GM12878 (cell line): ENCODE data around the gene SLC18A3. TPM values are rescaled to one million over a fixed set of nuclear protein-coding genes. Genes with fewer than 3 reads are reported as not detected.

ENCODE experiments used
- ATAC-seq: fragments of 200-7000 bp; cut with Tn5 transposase; 3 replicates; pipeline ENCODE4 v1.9.1; 2020; ENCODE audit warnings: mild to moderate bottlenecking, moderate library complexity
- BruUV-seq: library from RNA; stranded (reverse); fragments of 400-500 nt; replicated peaks from 2 replicates; lab custom pipeline; 2021; lab: Mats Ljungman, UMichigan
- CTCF ChIA-PET: fragments of 300-600 bp; sonication (Branson Sonifier 250); formaldehyde crosslinking; extraction: SDS; loops from one replicate; lab custom pipeline; 2021; ENCODE audit warnings: inconsistent platforms; lab: Yijun Ruan, JAX
- POLR2A ChIA-PET: fragments of 350-600 bp; formaldehyde crosslinking; extraction: SDS; loops from one replicate; lab custom pipeline; 2021; ENCODE audit warnings: inconsistent platforms; lab: Charles Lee
- RAD21 ChIA-PET: fragments of 300-600 bp; sonication (Branson Sonifier 250); formaldehyde crosslinking; loops from one replicate; lab custom pipeline; 2023; ENCODE audit warnings: antibody characterized with exemption; ENCODE audit not compliant: unreplicated experiment; lab: Charles Lee
- SMC1A ChIA-PET: fragments of 300-600 bp; sonication (Branson Sonifier 250); formaldehyde crosslinking; loops from one replicate; lab custom pipeline; 2023; ENCODE audit not compliant: unreplicated experiment, uncharacterized antibody; lab: Charles Lee
- DNase-seq: peaks from one replicate; pipeline ENCODE4 v3.0.0-alpha.2; 2011; ENCODE audit warnings: low read depth, low spot score
- FAIRE-seq: peaks from 3 replicates; lab custom pipeline; 2011; peaks lifted over from hg19 to GRCh38; lab: Jason Lieb, UNC
- H2AFZ ChIP-seq: 2 replicates; pipeline ENCODE4 v1.6.0; 2011; ENCODE audit warnings: low read depth, low read length, control low read depth; ENCODE audit not compliant: control insufficient read depth
- H3K27ac ChIP-seq: 2 replicates; pipeline ENCODE4 v1.5.1; 2011; ENCODE audit warnings: control low read depth; ENCODE audit not compliant: control insufficient read depth, insufficient read depth
- H3K27me3 ChIP-seq, 2 experiments: replicated peaks in 1 of 2; 2 replicates each; pipeline versions ENCODE4 v1.6.0 to v1.6.1; 2011; ENCODE audit warnings: low read length in 1 of 2; ENCODE audit not compliant: control insufficient read depth in 2 of 2, insufficient read depth in 2 of 2
- H3K36me3 ChIP-seq, 2 experiments: 2 replicates each; pipeline ENCODE4 v1.5.1; 2011; ENCODE audit warnings: low read length in 1 of 2; ENCODE audit not compliant: control insufficient read depth in 2 of 2, insufficient read depth in 2 of 2
- H3K4me1 ChIP-seq: 2 replicates; pipeline ENCODE4 v1.6.1; 2011; ENCODE audit warnings: mild to moderate bottlenecking, low read length, moderate library complexity, mixed read lengths; ENCODE audit not compliant: control insufficient read depth, insufficient read depth
- H3K4me2 ChIP-seq: 2 replicates; pipeline ENCODE4 v1.6.0; 2011; ENCODE audit warnings: control low read depth; ENCODE audit not compliant: control insufficient read depth, insufficient read depth
- H3K4me3 ChIP-seq: fragments of 200-600 bp; sonication (generic); 2 replicates; pipeline ENCODE4 v1.5.1; 2016
- H3K79me2 ChIP-seq: 2 replicates; pipeline ENCODE4 v1.6.0; 2011; ENCODE audit warnings: low read length; ENCODE audit not compliant: control insufficient read depth, insufficient read depth
- H3K9ac ChIP-seq: 2 replicates; pipeline ENCODE4 v1.8.0; 2011; ENCODE audit warnings: low read length, control low read depth, mixed read lengths; ENCODE audit not compliant: control insufficient read depth, insufficient read depth
- H3K9me3 ChIP-seq: replicated peaks from 3 replicates; pipeline ENCODE4 v1.5.1; 2011; ENCODE audit warnings: mild to moderate bottlenecking, low read length; ENCODE audit not compliant: control insufficient read depth, insufficient read depth
- H4K20me1 ChIP-seq: 2 replicates; pipeline ENCODE4 v1.6.0; 2011; ENCODE audit not compliant: control insufficient read depth, insufficient read depth
- ASH2L ChIP-seq: fragments of 300-600, 200-600 bp; sonication (generic); IDR thresholded peaks from 2 replicates; pipeline ENCODE4 v1.6.1; 2017; ENCODE audit warnings: low read depth, mild to moderate bottlenecking, borderline replicate concordance
- BCL11A ChIP-seq: IDR thresholded peaks from 2 replicates; pipeline ENCODE4 v1.6.1; 2011; ENCODE audit warnings: low read depth, low read length
- CBX5 ChIP-seq: sonication (generic); IDR thresholded peaks from 2 replicates; pipeline ENCODE4 v1.6.1; 2016; ENCODE audit warnings: low read depth, moderate library complexity, mild to moderate bottlenecking, inconsistent platforms
- CHD4 ChIP-seq: fragments of 200-600 bp; sonication (generic); IDR thresholded peaks from 2 replicates; pipeline ENCODE4 v1.6.1; 2016; ENCODE audit warnings: mild to moderate bottlenecking
- GATAD2B ChIP-seq: fragments of 450-650 bp; conservative IDR thresholded peaks from 2 replicates; pipeline ENCODE4 v1.6.1; 2017; ENCODE audit warnings: low read depth, mild to moderate bottlenecking, moderate library complexity
- MTA3 ChIP-seq: IDR thresholded peaks from 2 replicates; pipeline ENCODE4 v1.6.1; 2012; ENCODE audit warnings: low read length, inconsistent platforms, borderline replicate concordance
- POLR2AphosphoS5 ChIP-seq: IDR thresholded peaks from 2 replicates; pipeline ENCODE4 v1.6.1; 2011; ENCODE audit warnings: mild to moderate bottlenecking, low read length, inconsistent platforms
- RAD51 ChIP-seq: fragments of 450-650 bp; IDR thresholded peaks from 2 replicates; pipeline ENCODE4 v1.6.1; 2016; ENCODE audit warnings: moderate library complexity, mild to moderate bottlenecking, inconsistent platforms
- ZBED1 ChIP-seq: IDR thresholded peaks from 2 replicates; pipeline ENCODE4 v1.6.1; 2016; ENCODE audit warnings: borderline replicate concordance
- ZNF217 ChIP-seq: fragments of 450-650 bp; IDR thresholded peaks from 2 replicates; pipeline ENCODE4 v1.6.1; 2017; ENCODE audit warnings: antibody characterized with exemption, mild to moderate bottlenecking
- WGBS: methylation state at CpG from one replicate; pipeline ENCODE4 v1.1.6; 2016; ENCODE audit warnings: low lambda C conversion rate; ENCODE audit not compliant: insufficient replicate concordance, insufficient coverage; ENCODE audit errors: missing lambda C conversion rate; 5-methylcytosine and 5-hydroxymethylcytosine counted together
- in situ Hi-C: fragments of 300-500 bp; cut with MboI; formaldehyde crosslinking; loops from 9 replicates; pipeline ENCODE4 v1.14.3; 2018; ENCODE audit warnings: mixed read lengths
- intact Hi-C: fragments of 100-400 bp; cut with micrococcal nuclease; formaldehyde crosslinking; loops from one replicate; pipeline ENCODE4 v1.14.2; 2022; ENCODE audit not compliant: unreplicated experiment
- polyA plus RNA-seq, 11 experiments: library from polyadenylated mRNA; depleted of rRNA in 4 of 11; unstranded in 6 of 11; stranded (reverse) in 5 of 11; fragments of >200 nt; fragmentation: Nextera tagmentation in 4 of 11; fragmentation: Illumina TruSeq in 1 of 11; extraction: Ambion mirVana in 4 of 11; extraction: Trizol in 1 of 11; gene quantifications; 1 replicate in 1 of 11; 2 replicates in 10 of 11; pipeline versions ENCODE4 v1.2.1 to v1.2.3, GENCODE V29; 2011 to 2016; ENCODE audit warnings: inconsistent platforms in 2 of 11, missing spikeins in 2 of 11, low read depth in 1 of 11
- total RNA-seq, 4 experiments: library from RNA; depleted of rRNA in 3 of 4; stranded (reverse); fragments of >200 nt in 3 of 4; fragmentation: Illumina TruSeq in 1 of 4; extraction: Trizol in 1 of 4; gene quantifications; 2 replicates each; pipeline versions ENCODE4 v1.2.1 to v1.2.3, GENCODE V29; 2013 to 2021
- TF ChIP-seq, protein P1 (sequence below): fragments of 450-650 bp; IDR thresholded peaks from 2 replicates; pipeline ENCODE4 v1.6.1; 2017; ENCODE audit warnings: mild to moderate bottlenecking, moderate library complexity

SLC18A3 gene
- total and polyA plus RNA-seq, 10 of the 15 experiments (the other 5 are each of a cell fraction or from before 2014, with no cell fraction given) = not detected

DNA sequence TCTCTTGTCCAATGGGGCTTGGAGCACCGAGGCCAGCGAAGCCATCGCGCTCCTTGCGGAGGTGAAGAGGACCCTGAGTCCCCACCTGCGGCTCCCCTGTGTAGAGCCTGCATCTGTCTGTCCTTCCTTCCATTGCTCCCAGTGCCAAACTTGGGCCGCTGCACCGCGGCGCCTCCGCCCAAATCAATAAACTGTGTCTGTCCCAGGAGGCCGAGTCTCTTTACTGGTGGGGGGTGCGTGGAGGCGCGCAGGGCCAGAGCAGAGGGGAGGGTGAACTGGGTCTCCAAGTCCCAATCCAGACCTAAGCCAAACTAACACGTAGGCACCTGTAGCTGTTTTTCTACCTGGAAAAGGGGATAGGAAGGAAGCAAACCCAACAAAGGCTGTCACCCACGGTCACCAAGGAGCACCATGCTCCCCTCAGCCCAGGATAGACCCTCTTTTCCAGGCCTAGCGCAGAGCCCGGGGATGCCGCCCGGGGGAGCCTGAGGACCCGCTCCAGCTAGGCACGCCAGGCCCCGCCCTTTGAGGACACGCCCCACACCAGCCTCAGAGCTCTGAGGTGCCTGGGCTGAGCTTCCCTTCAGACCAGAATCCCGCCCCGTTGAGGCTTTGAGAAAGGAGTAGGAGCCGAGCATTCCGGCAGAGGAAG, 2.5 kb downstream of the SLC18A3 start:
- SMC1A ChIA-PET = no interaction called here

More for the DNA sequence above, 2.5 kb downstream of the SLC18A3 start:
- H4K20me1 ChIP-seq = no peaks in the 10 kb centered on the region
- in situ Hi-C loops = no loop called here
- DNase-seq (no peak), FAIRE-seq (no peak), ATAC-seq (no peak)
- H3K4me2 ChIP-seq = no peak overlapping the region
- no peak overlapping the region for H3K4me3 ChIP-seq
- BruUV-seq = no TSS peak
- ChIA-PET RAD21 (no interaction called here), POLR2A (no interaction called here), CTCF (no interaction called here)
- no peaks in the 10 kb centered on the region for H3K79me2 ChIP-seq
- H3K9ac ChIP-seq = no peak overlapping the region
- H3K36me3 ChIP-seq = no peaks in the 10 kb centered on the region
- H3K27me3 ChIP-seq = peaks cover 19 to 26% of the 10 kb centered on the region in 2 experiments
- WGBS = 44% methylated on average over 29 of the region's 29 CpGs
- peaks cover 4% of the 10 kb centered on the region; the same call in 1 of the 3 replicates for H3K9me3 ChIP-seq
- H3K27ac ChIP-seq = no peak overlapping the region
- TF ChIP-seq POLR2AphosphoS5 (no peak), MTA3 (no peak), BCL11A (no peak), ZBED1 (no peak), GATAD2B (no peak), CBX5 (no peak), RAD51 (no peak), ASH2L (no peak), ZNF217 (no peak), CHD4 (no peak)
- TF ChIP-seq, protein P1, sequence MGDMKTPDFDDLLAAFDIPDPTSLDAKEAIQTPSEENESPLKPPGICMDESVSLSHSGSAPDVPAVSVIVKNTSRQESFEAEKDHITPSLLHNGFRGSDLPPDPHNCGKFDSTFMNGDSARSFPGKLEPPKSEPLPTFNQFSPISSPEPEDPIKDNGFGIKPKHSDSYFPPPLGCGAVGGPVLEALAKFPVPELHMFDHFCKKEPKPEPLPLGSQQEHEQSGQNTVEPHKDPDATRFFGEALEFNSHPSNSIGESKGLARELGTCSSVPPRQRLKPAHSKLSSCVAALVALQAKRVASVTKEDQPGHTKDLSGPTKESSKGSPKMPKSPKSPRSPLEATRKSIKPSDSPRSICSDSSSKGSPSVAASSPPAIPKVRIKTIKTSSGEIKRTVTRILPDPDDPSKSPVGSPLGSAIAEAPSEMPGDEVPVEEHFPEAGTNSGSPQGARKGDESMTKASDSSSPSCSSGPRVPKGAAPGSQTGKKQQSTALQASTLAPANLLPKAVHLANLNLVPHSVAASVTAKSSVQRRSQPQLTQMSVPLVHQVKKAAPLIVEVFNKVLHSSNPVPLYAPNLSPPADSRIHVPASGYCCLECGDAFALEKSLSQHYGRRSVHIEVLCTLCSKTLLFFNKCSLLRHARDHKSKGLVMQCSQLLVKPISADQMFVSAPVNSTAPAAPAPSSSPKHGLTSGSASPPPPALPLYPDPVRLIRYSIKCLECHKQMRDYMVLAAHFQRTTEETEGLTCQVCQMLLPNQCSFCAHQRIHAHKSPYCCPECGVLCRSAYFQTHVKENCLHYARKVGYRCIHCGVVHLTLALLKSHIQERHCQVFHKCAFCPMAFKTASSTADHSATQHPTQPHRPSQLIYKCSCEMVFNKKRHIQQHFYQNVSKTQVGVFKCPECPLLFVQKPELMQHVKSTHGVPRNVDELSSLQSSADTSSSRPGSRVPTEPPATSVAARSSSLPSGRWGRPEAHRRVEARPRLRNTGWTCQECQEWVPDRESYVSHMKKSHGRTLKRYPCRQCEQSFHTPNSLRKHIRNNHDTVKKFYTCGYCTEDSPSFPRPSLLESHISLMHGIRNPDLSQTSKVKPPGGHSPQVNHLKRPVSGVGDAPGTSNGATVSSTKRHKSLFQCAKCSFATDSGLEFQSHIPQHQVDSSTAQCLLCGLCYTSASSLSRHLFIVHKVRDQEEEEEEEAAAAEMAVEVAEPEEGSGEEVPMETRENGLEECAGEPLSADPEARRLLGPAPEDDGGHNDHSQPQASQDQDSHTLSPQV = no peak
- intact Hi-C loops = no loop called here
- no peaks in the 10 kb centered on the region for H3K4me1 ChIP-seq
- no peak overlapping the region for H2AFZ ChIP-seq
